GM21515 (cell line): Measurements from ENCODE around the gene GRIP1.

Source experiments
- ATAC-seq: cut with Tn5 transposase; IDR thresholded peaks from one replicate; pipeline ENCODE4 v1.9.1; 2021; ENCODE audit not compliant: unreplicated experiment

Gene GRIP1

GRCh38 chr12:66678338-66679275, at the start of gene GRIP1:
Gene GRIP1, minus strand, starts transcription at chr12:66679076. Its CDS starts 172 bp downstream, at chr12:66678904.
- no peak for ATAC-seq

GRCh38 chr12:66726556-66726955, 47.7 kb upstream of the GRIP1 start:
- ATAC-seq: no peak

- ATAC-seq: no peak
Measured at GRCh38 chr12:66725031-66725430, 46.2 kb upstream of the GRIP1 start.

GRCh38 chr12:66724616-66725015, 45.7 kb upstream of the GRIP1 start:
- no peak for ATAC-seq

- no peak for ATAC-seq
Measured at GRCh38 chr12:66724026-66724425, 45.1 kb upstream of the GRIP1 start.

- no peak for ATAC-seq
Measured at GRCh38 chr12:66719862-66720261, 41.0 kb upstream of the GRIP1 start.

- ATAC-seq: no peak
Measured at GRCh38 chr12:66717036-66717673, 38.3 kb upstream of the GRIP1 start.

GRCh38 chr12:66716522-66716921, 37.6 kb upstream of the GRIP1 start:
- no peak for ATAC-seq

- ATAC-seq: no peak
Measured at GRCh38 chr12:66714709-66715108, 35.8 kb upstream of the GRIP1 start.

- no peak for ATAC-seq
Measured at GRCh38 chr12:66713984-66714383, 35.1 kb upstream of the GRIP1 start.

- ATAC-seq: no peak
Measured at GRCh38 chr12:66709893-66710292, 31.0 kb upstream of the GRIP1 start.

GRCh38 chr12:66709457-66709773, 30.5 kb upstream of the GRIP1 start:
- ATAC-seq: no peak

GRCh38 chr12:66708704-66709456, 30.0 kb upstream of the GRIP1 start:
- no peak for ATAC-seq

- ATAC-seq: no peak
Measured at GRCh38 chr12:66707002-66707697, 28.3 kb upstream of the GRIP1 start.

- no peak for ATAC-seq
Measured at GRCh38 chr12:66699738-66700482, 21.0 kb upstream of the GRIP1 start.

GRCh38 chr12:66698558-66698957, 19.7 kb upstream of the GRIP1 start:
- ATAC-seq: no peak

GRCh38 chr12:66697404-66697803, 18.5 kb upstream of the GRIP1 start:
- peak; percentile 46 for ATAC-seq

- ATAC-seq: no peak
Measured at GRCh38 chr12:66694666-66695613, 16.1 kb upstream of the GRIP1 start.

- peak; percentile 82 for ATAC-seq
Measured at GRCh38 chr12:66693901-66694513, 15.1 kb upstream of the GRIP1 start.
